Left lung (tissue), 10 donors: ENCODE measurements around the gene ZNHIT6. TPM values are rescaled to one million over a fixed set of nuclear protein-coding genes. Genes with fewer than 3 reads are reported as not detected.

ENCODE experiments used
- ATAC-seq: fragments of 200-7000 bp; cut with Tn5 transposase; one replicate; pipeline ENCODE4 v1.9.1; 2020; ENCODE audit warnings: moderate library complexity
- DNase-seq, 4 donors: peaks; one replicate each; pipeline ENCODE4 v3.0.0-alpha.2; 2013 to 2020
- H3K27ac ChIP-seq, 2 donors: fragments of 200-600 bp; sonication (generic) in 1 of 2; one replicate each; pipeline versions ENCODE4 v1.5.0 to v1.8.0; 2020 to 2021
- H3K27me3 ChIP-seq, 2 donors: fragments of 200-600 bp; sonication (generic) in 1 of 2; one replicate each; pipeline versions ENCODE4 v1.5.0 to v1.8.0; 2020 to 2021
- H3K36me3 ChIP-seq, 2 donors: fragments of 200-600 bp; sonication (generic) in 1 of 2; one replicate each; pipeline versions ENCODE4 v1.5.0 to v1.8.0; 2020 to 2021
- H3K4me1 ChIP-seq, 2 donors: fragments of 200-600 bp; one replicate each; pipeline ENCODE4 v1.8.0; 2021
- H3K4me3 ChIP-seq, 2 donors: fragments of 200-600 bp; sonication (generic) in 1 of 2; one replicate each; pipeline versions ENCODE4 v1.5.0 to v1.8.0; 2020 to 2021; ENCODE audit warnings: mild to moderate bottlenecking in 1 of 2
- H3K9me3 ChIP-seq, 2 donors: fragments of 200-600 bp; sonication (generic) in 1 of 2; one replicate each; pipeline versions ENCODE4 v1.5.0 to v1.8.0; 2020 to 2021
- intact Hi-C, 2 donors: fragments of 100-400 bp; cut with DNase I; formaldehyde crosslinking; loops; one replicate each; pipeline versions ENCODE4 v1.11.2 to v1.14.2; 2022
- polyA plus RNA-seq, 6 donors: library from polyadenylated mRNA; unstranded; fragments of 120-200 nt; gene quantifications; one replicate each; pipeline ENCODE4 v1.2.1, GENCODE V29; 2013; ENCODE audit not compliant: insufficient read length in 6 of 6
- total RNA-seq, 2 donors: library from RNA; stranded (reverse); fragmentation: NEBNext Ultra II Directional; extraction: Animal tissue kit (Norgen Biotek cat#: 25700); gene quantifications; one replicate each; pipeline ENCODE4 v1.2.1, GENCODE V29; 2021
- TF ChIP-seq, protein P1 (sequence below), 2 donors: fragments of 200-600 bp; sonication (generic) in 1 of 2; IDR thresholded peaks; one replicate each; pipeline versions ENCODE4 v1.5.0 to v1.8.0; 2021; ENCODE audit warnings: antibody characterized with exemption in 2 of 2
- donor health status: DM: no; HTN: yes; CAD: no.
- donor health status: DM: no; HTN: no; CAD: no.

The ZNHIT6 gene
- total and polyA plus RNA-seq, 8 donors = 12.2 to 32.2 (median 28.9) TPM

DNA sequence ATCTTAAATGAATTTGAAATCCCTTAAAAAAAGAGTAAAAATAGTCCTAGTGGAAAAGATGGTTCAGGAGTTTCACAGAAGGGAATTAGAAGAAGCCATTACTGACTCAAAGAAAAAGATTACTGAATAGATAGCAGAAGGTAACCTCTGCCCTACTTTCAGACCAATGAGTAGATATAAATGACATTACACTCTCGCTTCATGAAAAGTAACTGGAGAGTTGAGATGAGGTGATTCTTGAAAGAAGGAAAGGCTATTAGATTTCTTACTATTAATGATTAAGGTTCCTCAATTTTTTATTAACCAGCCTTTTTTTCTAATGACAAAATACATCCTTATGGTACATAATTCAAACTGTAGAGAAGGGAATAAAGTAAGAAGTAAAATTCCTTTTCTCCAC is 99.4 kb downstream of the ZNHIT6 start:
- ATAC-seq (no peak), DNase-seq (no peak)
- no peaks in the 10 kb centered on the region for H3K27me3 ChIP-seq
- no peaks in the 10 kb centered on the region for H3K36me3 ChIP-seq
- H3K4me3 ChIP-seq = no peak overlapping the region
- TF ChIP-seq, protein P1, sequence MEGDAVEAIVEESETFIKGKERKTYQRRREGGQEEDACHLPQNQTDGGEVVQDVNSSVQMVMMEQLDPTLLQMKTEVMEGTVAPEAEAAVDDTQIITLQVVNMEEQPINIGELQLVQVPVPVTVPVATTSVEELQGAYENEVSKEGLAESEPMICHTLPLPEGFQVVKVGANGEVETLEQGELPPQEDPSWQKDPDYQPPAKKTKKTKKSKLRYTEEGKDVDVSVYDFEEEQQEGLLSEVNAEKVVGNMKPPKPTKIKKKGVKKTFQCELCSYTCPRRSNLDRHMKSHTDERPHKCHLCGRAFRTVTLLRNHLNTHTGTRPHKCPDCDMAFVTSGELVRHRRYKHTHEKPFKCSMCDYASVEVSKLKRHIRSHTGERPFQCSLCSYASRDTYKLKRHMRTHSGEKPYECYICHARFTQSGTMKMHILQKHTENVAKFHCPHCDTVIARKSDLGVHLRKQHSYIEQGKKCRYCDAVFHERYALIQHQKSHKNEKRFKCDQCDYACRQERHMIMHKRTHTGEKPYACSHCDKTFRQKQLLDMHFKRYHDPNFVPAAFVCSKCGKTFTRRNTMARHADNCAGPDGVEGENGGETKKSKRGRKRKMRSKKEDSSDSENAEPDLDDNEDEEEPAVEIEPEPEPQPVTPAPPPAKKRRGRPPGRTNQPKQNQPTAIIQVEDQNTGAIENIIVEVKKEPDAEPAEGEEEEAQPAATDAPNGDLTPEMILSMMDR (IDR thresholded peaks at IDR 0.05) = no peak
- H3K9me3 ChIP-seq = no peaks in the 10 kb centered on the region
- peaks cover 10 to 15% of the 10 kb centered on the region in 2 donors for H3K4me1 ChIP-seq
- H3K27ac ChIP-seq = no peak overlapping the region
- intact Hi-C loops = no loop called here

DNA sequence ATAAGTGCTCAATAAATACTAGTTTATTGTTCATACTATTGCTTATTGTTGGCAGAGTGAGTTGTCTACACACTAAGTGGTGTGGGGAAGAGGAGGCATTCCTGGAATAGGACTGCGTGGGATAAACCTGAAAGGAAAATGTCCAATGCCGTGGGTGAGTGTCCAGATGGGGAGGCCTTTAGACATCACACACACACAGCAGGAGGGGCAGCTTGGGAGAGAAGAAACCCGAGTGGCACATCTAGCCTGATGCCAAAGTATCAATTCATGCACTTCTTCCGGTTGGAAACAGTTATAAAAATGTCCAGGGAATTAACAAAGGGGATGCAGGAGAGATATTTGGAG is 100.3 kb downstream of the ZNHIT6 start:
- H3K36me3 ChIP-seq = no peaks in the 10 kb centered on the region
- no peak for DNase-seq
- H3K4me3 ChIP-seq = no peak overlapping the region
- intact Hi-C loops = no loop called here
- TF ChIP-seq, protein P1 (IDR thresholded peaks at IDR 0.05) = no peak
- H3K27me3 ChIP-seq = no peaks in the 10 kb centered on the region
- H3K27ac ChIP-seq = no peak overlapping the region
- H3K4me1 ChIP-seq = peaks cover 6 to 12% of the 10 kb centered on the region in 2 donors
- H3K9me3 ChIP-seq = no peaks in the 10 kb centered on the region
- ATAC-seq = no peak

DNA sequence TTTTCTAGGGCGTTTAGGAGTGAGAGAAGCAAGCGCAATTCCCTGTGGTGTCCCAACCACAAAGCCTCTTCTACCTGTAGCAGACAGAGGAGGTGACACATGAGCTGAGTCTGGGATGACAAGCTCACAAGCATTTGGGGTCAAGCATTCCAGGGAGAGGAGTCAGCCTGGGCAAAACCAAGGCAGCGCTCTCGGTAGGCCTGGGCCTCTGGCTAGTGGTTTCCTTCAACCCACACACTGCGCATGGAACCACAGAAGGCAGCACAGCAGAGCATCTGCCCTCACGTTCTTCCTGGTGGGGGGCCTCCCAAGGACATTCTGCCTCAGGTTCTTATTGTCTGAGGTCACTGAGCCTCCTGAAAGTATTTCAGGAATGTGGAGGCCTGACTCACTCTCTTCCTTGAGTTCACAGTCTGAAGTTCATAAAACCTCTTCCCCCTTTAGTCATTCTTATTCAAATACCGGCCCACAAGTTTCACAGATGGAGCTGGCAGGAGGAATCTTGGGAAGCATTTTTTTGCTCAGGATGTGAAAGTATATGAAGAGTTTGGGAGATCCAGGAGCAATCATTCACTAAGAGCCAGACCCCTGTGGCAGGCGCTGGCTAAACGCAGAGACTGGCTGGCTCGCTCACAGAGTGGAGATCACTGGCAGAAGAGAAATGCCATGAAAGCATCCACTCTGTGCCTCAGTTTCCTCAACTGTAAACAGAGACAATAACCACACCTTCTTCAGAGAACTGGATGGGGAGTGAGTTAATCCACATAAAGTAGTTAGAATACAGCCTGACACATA is 100.9 kb downstream of the ZNHIT6 start:
- DNase-seq = no peak
- peak; percentile 44 for ATAC-seq
- intact Hi-C loops = no loop called here
- Histone ChIP-seq H3K9me3 (no peaks in the 10 kb centered on the region), H3K27me3 (no peaks in the 10 kb centered on the region), H3K27ac (no peak overlapping the region), H3K4me3 (no peak overlapping the region), H3K4me1 (peaks cover 6% of the 10 kb centered on the region in 2 donors), H3K36me3 (no peaks in the 10 kb centered on the region)
- TF ChIP-seq, protein P1 (IDR thresholded peaks at IDR 0.05) = no peak

DNA sequence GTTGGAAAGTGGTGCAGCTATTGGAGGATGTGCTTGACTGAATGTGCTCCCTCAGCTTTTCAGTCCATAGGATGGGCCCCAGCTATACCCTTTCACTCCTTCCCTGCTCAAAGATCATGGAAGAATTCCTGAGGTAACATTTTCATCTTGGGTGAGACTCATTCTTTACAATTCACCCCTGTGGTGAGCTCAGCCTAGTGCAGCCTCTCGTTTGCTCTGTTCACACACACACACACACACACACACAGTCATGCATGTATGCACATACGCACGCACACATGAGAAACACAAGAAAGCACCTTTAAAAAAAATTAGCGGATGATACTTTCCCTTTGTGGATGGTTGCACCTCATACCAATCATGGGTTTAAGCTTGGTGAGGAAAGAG is 101.8 kb downstream of the ZNHIT6 start:
- no peaks in the 10 kb centered on the region for H3K36me3 ChIP-seq
- ATAC-seq (no peak), DNase-seq (no peak)
- H3K27me3 ChIP-seq = no peaks in the 10 kb centered on the region
- H3K4me3 ChIP-seq = no peak overlapping the region
- TF ChIP-seq, protein P1 (IDR thresholded peaks at IDR 0.05) = no peak
- H3K27ac ChIP-seq = no peak overlapping the region
- intact Hi-C loops = no loop called here
- H3K4me1 ChIP-seq = peaks cover 0 to 2% of the 10 kb centered on the region in 2 donors
- no peaks in the 10 kb centered on the region for H3K9me3 ChIP-seq

DNA sequence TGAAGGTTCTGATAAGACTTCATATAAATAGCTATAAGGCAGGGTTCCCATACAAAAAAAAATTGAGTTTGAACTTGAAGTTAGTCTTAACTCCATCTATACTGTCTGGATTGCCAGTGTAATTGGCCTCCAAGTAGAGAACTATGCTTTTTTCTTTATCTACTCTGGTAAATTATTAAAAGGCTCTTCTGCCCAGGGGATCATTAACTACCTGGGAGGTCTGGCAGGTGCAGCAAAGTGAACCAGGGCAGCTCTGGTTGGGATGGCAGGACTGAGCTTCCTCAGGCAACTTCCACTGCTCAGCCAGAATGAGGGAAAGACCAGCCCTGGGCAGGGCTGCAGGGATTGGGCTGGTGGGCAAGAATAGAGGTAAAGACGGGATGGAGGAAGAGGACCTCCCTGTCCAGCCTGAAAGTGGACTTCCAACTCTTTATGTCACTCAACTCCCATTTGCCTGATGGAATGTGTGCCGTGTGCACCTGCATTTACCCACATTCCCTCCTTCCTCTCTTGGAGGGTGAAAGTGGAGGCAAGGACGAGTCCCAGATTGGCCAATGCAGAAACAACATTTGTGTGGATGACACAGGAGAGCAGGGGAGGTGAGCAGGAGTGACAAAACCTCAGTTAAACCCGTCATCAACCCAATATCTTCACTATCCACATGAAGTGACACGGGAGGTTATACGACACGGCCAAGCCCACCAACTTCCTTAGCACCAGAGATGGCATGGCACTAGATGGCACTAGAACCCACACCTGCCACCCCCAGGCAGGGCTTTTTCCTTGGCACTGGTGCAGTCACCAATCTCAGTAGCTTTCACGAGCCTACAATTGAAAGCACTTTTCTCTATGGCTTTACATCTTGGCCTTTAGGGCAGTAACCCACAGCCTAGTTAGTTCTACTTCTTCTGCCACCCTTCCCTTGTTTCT is 102.5 kb downstream of the ZNHIT6 start:
- intact Hi-C loops = no loop called here
- DNase-seq (peak in 1 of 4 donors; percentile 37), ATAC-seq (no peak)
- no peaks in the 10 kb centered on the region for H3K27me3 ChIP-seq
- H3K36me3 ChIP-seq = no peaks in the 10 kb centered on the region
- TF ChIP-seq, protein P1 (IDR thresholded peaks at IDR 0.05) = no peak
- no peak overlapping the region for H3K27ac ChIP-seq
- no peak overlapping the region for H3K4me3 ChIP-seq
- H3K4me1 ChIP-seq = no peaks in the 10 kb centered on the region
- H3K9me3 ChIP-seq = no peaks in the 10 kb centered on the region
